CD1c-positive myeloid dendritic cell (primary cell): ENCODE data around the gene PDK2.

Experiments used
- DNase-seq: peaks from one replicate; pipeline ENCODE4 v3.0.0-alpha.2; 2016; ENCODE audit errors: extremely low spot score

PDK2 gene

GRCh38 chr17:50100921-50101345 is 5.8 kb downstream of the PDK2 start:
- no peak for DNase-seq

DNA sequence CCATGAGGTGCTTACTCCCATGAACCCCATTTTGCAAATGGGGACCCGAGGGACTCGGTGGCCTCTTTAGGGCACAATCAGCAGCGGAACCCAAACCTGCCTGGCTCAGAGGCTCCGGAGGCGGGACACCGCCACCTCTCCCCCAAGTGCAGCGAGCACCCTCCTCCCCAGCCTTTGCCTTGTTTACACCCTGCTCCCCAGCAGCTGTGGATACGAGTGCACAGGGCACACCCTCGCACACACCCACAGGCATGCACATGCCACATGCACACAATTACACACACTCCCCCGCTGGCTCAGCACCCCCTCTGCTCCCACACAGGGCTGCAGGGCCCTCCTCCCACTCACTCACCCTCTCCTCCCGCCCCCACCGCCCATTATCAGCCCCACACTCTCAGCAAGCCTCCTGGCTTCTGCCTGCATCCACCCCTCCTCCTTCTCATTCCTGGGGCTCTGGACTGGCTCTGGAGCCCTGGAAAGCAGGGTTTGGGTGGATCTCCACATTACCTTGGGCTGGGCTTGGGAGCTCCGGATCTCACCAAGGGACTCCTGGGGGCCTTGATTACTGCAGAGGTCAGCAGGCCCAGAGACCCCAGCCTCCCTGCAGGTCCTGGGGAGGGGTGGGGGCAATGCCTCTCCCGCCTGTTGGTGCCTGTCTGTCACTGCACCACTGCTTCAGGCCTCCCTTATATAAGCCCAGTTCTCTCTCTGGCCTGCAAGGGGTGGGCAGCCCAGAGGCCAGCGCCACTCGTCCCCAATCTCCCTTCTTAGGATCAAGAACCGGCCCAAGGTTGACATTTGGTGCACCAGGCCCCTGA is 6.4 kb downstream of the PDK2 start:
- DNase-seq = no peak

DNA sequence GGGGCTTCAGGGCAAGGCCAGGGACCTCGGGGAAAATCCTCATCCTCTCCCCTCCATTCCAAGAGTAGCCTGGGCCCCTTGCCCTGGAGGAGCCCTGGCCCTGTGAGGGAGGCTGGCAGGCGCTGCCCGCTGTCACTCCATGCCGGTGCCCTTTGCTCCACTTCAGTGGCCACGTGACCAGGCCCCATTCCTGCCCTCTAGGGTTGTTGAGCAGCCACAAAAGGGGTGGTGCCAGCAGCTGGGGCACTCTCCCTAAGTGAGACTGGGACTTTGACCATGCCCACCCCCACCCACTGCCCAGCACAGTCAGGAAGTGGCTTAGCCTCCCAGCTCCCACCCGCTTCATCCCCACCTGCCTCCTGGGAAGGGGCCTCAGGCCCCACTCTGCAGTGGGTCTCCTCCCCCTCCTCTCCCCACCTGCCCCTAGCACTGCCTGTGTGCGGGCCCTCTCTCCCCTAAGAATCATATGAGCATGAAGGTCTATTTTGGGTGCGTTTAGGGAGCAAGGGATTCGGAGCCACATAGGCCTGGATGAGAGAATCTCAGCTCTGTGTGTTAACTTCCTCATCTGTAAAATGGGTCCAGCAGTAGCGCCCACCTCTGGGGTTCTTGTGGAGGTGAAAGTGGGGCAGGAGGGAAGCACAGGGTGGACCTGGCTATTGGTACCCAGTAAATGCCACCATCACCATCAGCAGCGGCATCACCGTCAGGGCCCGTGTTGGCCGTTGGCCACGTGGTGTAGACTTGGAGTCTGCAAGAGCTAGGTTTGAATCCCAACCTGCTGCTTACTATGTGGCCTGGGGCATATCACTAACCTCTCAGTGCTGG is 7.2 kb downstream of the PDK2 start:
- no peak for DNase-seq

DNA sequence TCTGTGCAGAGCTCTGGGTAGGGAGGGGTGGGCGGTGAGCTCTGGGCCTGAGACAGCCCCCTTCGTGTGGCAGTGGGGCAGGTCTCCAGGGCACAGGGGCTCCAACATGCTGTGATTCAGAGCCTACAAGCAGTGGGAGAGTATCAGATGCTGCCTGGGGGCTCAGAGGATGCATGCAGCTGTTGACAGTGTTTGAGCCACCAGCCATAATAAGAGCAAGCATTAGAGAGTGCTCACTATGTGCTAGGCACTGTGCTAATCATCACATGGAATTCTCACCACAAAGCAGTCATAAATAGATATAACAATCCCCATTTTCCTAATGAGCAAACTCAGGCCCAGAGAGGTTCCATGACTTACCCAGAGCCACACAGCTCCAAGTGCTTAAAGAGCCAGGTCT is 8.1 kb downstream of the PDK2 start:
- no peak for DNase-seq

- no peak for DNase-seq
Measured at GRCh38 chr17:50103941-50104340, 8.8 kb downstream of the PDK2 start.

DNA sequence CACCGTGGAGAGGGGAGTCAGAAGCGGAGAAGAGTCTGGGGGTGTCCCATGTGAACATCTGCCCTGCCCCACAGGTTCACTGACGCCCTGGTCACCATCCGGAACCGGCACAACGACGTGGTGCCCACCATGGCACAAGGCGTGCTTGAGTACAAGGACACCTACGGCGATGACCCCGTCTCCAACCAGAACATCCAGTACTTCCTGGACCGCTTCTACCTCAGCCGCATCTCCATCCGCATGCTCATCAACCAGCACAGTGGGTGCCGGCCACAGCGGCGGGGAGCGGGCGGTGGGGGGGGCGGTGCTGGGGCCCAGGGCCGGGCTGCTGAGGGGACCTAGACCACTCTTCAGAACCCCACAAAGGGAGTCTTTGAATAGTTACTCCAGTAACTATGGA is 10.7 kb downstream of the PDK2 start:
- no peak for DNase-seq

DNA sequence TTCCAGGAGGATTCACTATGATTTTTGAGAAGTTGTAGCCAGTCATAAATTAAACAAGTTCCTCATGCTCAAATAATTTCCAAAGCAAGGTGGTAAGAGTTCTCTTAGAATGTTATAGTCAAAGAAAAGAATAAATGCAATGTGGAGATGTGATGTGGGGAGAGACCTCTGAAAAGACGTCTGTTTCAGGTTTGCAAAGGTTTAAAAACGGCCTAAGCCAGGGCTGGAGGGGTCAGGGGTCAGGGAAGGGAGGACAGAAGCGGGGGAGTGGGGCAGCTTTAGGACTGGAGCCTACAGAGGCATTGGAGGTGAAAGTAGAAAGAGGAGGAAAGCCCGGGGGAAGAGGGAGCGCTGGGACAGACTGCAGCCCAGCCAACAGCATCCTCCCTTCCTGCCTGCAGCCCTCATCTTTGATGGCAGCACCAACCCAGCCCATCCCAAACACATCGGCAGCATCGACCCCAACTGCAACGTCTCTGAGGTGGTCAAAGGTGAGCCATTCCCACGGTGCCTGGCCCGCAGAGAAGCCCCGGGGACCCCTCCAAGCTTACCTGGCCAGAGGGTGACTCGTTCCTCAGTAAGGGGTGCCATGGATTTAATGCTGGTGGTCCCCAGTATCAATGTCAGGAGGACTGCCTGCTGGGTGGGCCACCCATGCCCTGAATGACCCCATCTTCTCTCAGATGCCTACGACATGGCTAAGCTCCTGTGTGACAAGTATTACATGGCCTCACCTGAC is 11.4 kb downstream of the PDK2 start:
- no peak for DNase-seq

- DNase-seq = no peak
Measured at GRCh38 chr17:50107790-50108414, 12.8 kb downstream of the PDK2 start.

DNA sequence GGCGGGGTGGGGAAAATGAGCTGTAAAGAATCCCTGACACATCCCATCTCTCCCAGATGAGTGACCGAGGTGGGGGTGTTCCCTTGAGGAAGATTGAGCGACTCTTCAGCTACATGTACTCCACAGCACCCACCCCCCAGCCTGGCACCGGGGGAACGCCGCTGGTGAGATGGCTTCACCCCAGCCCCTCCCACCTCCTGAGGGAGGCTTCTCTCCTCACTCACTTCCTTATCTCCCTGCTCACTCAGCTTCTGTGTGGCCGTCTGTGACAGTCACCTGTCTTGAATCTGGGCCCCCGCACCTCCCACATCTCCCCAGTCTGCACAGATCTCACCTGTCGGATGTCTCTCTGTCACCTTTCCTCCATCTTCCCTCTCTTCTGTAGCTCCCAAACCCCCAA is 13.4 kb downstream of the PDK2 start:
- DNase-seq = no peak

DNA sequence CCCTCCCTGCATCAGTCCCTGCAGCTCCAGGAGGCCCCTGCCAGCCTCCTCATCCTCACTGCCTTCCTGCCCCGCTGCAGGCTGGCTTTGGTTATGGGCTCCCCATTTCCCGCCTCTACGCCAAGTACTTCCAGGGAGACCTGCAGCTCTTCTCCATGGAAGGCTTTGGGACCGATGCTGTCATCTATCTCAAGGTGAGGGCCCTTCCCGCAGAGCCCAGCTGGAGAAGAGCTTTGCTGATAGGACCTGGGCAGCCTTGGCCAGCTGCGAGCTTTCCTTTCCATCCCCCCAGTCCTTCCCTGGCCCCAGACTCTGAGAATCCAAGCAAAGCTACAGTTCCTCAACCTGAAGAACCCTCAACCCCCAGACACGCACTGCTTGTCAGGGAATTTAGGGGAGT is 14.1 kb downstream of the PDK2 start:
- DNase-seq = no peak

DNA sequence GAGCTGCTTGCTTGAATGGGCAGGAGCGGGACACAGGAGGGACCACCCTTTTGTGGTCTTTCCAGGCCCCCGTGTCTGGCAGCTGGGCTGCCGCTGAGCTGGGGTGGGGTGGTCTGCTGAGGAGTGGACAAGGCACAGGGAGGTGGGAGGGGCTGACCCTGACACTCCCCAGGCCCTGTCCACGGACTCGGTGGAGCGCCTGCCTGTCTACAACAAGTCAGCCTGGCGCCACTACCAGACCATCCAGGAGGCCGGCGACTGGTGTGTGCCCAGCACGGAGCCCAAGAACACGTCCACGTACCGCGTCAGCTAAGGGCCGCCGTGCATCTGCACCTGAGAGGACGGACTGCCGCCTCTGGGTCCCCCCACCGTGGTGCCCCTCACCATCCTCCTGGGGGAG is 14.6 kb downstream of the PDK2 start:
- DNase-seq = no peak

DNA sequence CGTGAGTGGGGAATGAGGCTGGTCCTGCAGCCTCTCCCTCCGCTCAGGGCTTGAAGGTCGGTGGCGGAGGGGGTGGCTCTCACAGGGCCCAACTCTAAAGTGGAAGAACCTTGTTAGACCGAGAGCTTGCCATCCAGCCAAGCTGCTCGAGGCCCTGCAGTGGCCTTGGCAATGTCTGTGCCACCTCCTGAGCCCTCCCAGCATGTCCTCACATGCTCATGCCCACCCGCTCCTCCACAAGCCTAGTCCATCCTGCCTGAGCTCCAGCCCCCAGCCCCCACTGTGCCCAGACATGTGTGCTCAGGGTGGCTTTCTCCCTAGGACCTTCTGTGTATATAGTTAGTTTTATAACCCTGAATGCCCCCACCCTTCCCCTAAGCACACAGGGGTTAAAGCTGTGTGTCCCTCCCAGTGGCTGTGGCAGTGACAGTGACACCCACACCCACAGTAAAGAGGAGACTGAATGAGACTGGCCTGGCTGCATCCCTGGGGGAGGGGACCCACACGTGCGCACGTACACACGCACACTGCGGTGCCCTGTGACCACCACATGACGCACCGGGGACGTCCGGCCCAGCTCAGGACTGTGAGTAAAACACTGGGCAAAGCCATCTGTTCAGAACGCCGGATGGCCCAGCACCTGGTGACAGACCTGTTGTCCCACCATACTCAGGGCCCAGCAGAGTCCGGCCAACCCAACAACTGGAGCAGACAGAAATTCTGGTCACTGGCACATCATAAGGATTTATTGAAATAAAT is 15.6 kb downstream of the PDK2 start:
- DNase-seq = no peak

DNA sequence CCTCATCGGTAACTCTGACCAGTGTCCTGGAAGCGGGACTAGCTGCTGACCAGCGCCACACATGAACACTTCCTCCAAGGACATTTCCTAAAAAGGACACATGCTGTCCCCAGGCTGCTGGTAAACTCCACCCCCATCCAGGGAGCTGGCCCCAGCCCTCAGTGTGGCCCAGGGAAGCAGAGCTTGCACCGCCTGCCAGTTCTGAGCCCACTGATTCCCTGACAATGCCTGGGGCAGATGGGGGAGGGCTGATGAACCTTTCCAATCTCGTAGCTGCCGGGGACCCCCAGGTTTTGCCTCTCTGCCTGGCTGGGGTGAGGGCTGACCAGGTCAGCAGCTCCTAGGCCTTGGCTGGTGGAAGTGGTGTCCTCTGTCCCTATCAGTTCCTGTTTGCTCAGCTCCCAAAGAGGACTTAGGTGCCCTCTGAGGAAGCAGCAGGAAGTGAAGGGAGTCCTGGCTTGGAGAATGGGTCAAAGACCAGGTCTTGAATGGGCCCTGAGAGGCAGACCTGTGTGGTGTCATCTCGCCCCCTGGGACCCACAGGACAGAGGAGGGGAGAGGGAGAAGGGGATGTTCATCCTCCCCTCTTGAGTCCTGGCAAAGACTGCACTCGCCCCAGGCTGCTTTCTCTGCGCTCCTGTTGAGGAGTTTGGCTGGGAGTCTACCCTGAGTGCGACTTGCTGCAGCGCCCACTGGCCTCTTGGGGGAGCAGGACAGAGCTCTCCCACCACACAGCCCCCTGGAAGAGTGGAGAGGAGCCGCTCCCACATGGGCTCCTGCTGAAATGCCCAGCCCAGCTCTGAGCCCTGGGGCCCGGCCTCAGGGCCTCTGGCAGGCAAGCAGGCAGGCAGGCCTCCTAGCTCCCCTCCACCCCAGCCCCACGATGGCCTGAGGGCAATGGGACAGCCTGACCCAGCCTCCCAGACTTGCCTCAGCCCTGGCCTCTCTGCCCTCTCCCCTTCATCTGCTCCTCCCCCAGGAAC is 16.8 kb downstream of the PDK2 start:
- DNase-seq = peak; percentile 20

- no peak for DNase-seq
Measured at GRCh38 chr17:50112694-50113093, 17.5 kb downstream of the PDK2 start.

DNA sequence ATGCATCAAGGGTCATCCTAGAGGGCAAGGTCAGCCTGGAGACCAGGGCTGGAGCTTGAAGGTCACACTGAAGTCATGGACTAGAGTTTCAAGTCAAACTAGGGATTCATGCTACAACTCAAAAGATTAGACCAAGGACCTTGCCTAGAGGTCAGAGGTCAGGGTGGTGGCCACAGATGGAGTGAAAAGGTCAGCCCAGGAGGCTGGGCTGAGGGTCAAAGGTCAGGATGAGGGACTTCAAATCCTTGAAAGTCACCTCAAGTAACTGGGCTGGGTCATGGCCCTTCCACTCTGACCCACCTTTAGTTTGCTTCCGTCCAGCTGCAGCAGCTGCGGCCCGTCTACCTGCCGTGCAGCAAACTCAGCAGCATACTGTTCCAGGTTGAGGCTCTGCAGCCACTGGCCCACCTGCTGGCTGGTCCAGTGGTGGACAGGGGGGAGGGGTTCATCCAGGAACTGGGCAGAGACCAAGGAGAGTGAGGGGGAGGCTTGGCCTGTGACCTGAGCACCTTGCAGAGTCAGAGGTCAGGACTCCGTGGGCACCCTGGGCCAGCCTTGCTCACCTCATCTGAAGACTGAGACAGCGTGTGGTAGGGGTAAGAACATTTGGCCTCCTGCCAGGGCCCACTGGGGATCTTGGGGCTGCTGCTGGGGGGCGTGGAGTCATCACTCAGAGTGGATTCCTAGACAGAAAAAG is 18.6 kb downstream of the PDK2 start:
- no peak for DNase-seq

DNA sequence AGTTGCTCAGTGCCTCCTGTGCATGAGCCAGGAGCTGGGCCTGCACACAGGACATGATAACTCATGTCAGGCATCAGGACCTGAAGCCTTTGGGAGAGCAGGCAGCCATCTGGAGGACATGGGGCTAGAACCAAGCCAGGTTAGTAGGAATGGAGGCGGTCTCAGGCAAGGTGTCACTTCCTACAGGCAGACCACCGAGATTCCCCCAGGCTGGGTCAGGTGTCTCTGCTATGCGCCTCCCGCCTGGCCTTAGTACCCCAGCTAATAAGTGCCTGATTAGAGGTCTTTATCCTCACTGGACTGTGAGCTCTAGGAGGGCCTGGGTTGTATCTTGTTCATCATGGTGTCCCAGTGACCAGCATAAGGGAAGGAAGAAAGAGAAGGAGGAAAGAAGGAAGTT is 19.2 kb downstream of the PDK2 start:
- DNase-seq = no peak

- DNase-seq = peak; percentile 71
Measured at GRCh38 chr17:50114849-50115357, 19.8 kb downstream of the PDK2 start.

DNA sequence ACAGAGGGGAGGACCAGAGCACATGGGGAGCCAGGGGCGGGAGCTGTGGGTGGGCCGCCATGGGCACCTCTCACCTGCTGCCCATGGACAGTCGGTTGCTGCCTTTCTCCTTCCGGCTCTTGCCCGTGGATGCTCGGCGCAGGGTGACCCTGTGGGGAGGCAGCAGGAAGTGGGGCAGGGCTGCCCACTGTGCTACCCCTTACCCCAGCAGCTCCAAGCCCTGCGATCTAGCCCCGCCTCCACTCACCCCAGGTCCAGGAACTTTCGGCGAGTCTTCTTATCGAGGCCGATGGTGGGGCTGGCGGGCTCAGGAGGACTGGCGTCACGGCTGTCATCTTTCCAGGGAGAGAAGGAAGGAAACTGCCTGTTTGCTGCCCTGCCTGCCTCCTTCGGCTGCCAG is 20.6 kb downstream of the PDK2 start:
- DNase-seq = no peak
